H1 (cell line): ENCODE data around the gene CACNB1.

ENCODE experiments used
- CTCF ChIP-seq, 3 experiments: IDR thresholded peaks; 1 replicate in 2 of 3; 2 replicates in 1 of 3; pipeline versions ENCODE4 v1.5.1 to v1.6.1; 2011; ENCODE audit warnings: low read length in 3 of 3, mild to moderate bottlenecking in 3 of 3, inconsistent platforms in 2 of 3, low read depth in 1 of 3, moderate library complexity in 1 of 3; ENCODE audit not compliant: insufficient read depth in 1 of 3; ENCODE audit errors: control extremely low read depth in 1 of 3
- EP300 ChIP-seq, 2 experiments: IDR thresholded peaks; 1 replicate in 1 of 2; 2 replicates in 1 of 2; pipeline ENCODE4 v1.6.1; 2011 to 2012; ENCODE audit warnings: low read depth in 2 of 2, low read length in 2 of 2, mild to moderate bottlenecking in 2 of 2, borderline replicate concordance in 1 of 2, inconsistent platforms in 1 of 2, moderate library complexity in 1 of 2
- JUND ChIP-seq: IDR thresholded peaks from 2 replicates; pipeline ENCODE4 v1.6.1; 2011; ENCODE audit warnings: mild to moderate bottlenecking, improper control_type of control experiment, low read length
- MAX ChIP-seq: IDR thresholded peaks from 2 replicates; pipeline ENCODE4 v1.6.1; 2012; ENCODE audit warnings: inconsistent platforms
- PHF8 ChIP-seq: fragments of 200-600 bp; sonication (generic); conservative IDR thresholded peaks from 2 replicates; pipeline ENCODE4 v1.7.1; 2012; ENCODE audit warnings: low read depth, mild to moderate bottlenecking, inconsistent platforms, low read length, moderate library complexity
- POLR2AphosphoS5 ChIP-seq: IDR thresholded peaks from 2 replicates; pipeline ENCODE4 v1.6.1; 2011; ENCODE audit warnings: low read depth, low read length
- SIN3A ChIP-seq, 2 experiments: IDR thresholded peaks in 1 of 2; conservative IDR thresholded peaks in 1 of 2; 2 replicates each; pipeline ENCODE4 v1.6.1; 2011 to 2012; ENCODE audit warnings: low read length in 2 of 2, improper control_type of control experiment in 1 of 2, low read depth in 1 of 2, mild to moderate bottlenecking in 1 of 2

- TF ChIP-seq POLR2AphosphoS5 = no peak
- no peak for TF ChIP-seq JUND
- TF ChIP-seq PHF8 = no peak
- no peak for TF ChIP-seq EP300 (IDR thresholded peaks at IDR 0.05; ENCODE audit: borderline replicate concordance in 1 of 2, low read depth in 2 of 2, low read length in 2 of 2)
- TF ChIP-seq CTCF (IDR thresholded peaks at IDR 0.05; ENCODE audit: control extremely low read depth in 1 of 3, insufficient read depth in 1 of 3, low read depth in 1 of 3, low read length in 3 of 3) = no peak
- no peak for TF ChIP-seq SIN3A (conservative IDR thresholded peaks at IDR 0.05 in 1 of 2, IDR thresholded peaks at IDR 0.05 in 1 of 2; ENCODE audit: low read depth in 1 of 2, low read length in 2 of 2)
- TF ChIP-seq MAX = no peak
Observed at GRCh38 chr17:39178536-39178935, 18.9 kb downstream of the CACNB1 start.
